Measurements from ENCODE around the gene WDR91. TPM values are rescaled to one million over a fixed set of nuclear protein-coding genes. Genes with fewer than 3 reads are reported as not detected.

WDR91 gene
- polyA plus RNA-seq, 1 experiment = 6.3 TPM

DNA sequence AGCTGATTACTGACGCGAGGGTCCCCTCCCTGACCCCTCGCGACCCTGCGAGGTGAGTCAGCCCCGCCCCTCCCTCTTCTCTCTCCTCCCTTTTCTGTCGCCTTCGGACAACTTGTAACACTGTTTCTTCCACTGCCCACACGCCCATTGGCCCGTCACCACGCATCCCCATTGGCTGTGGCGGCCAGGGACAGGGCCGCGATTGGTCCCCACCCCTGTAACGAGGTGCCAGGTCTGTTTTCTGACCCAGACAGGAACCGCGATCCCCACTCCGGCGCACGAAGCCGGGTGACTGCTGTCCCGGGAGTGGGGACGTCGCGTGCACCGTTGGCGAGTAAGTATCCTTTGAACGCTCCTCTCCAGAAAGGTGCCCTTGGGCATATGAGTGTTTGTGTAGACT lies 22.2 kb upstream of the WDR91 start, which contains the start of gene STRA8:
Gene STRA8 (plus strand): TSS at position 269 of the 400 bp plus-strand sequence. CDS start 6,687 bp downstream, outside the sequence.
- H3K9me3 ChIP-seq (ENCODE audit: control insufficient read depth, insufficient read depth, low read length) = peaks cover 9% of the 10 kb centered on the region; the same call in 1 of the 2 replicates
- H3K4me3 ChIP-seq (ENCODE audit: low read depth, low read length) = no peak within 1 kb of the TSS
- no peaks in the 10 kb centered on the region for H3K27me3 ChIP-seq (ENCODE audit: control insufficient read depth, insufficient read depth, low read length)
- CTCF ChIA-PET = interaction anchor here (1.8 kb wide), 1 partner anchor 41 kb away, joined by 5 read pairs; no protein-coding TSS in a partner anchor
- no peak within 1 kb of the TSS for H3K27ac ChIP-seq (ENCODE audit: low read depth, low read length)
- DNase-seq (ENCODE audit: low read depth, low spot score) = no peak
- POLR2A ChIA-PET = no interaction called here
- TF ChIP-seq, protein P1, sequence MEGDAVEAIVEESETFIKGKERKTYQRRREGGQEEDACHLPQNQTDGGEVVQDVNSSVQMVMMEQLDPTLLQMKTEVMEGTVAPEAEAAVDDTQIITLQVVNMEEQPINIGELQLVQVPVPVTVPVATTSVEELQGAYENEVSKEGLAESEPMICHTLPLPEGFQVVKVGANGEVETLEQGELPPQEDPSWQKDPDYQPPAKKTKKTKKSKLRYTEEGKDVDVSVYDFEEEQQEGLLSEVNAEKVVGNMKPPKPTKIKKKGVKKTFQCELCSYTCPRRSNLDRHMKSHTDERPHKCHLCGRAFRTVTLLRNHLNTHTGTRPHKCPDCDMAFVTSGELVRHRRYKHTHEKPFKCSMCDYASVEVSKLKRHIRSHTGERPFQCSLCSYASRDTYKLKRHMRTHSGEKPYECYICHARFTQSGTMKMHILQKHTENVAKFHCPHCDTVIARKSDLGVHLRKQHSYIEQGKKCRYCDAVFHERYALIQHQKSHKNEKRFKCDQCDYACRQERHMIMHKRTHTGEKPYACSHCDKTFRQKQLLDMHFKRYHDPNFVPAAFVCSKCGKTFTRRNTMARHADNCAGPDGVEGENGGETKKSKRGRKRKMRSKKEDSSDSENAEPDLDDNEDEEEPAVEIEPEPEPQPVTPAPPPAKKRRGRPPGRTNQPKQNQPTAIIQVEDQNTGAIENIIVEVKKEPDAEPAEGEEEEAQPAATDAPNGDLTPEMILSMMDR (IDR thresholded peaks at IDR 0.05; ENCODE audit: low read depth, low read length) = no peak

DNA sequence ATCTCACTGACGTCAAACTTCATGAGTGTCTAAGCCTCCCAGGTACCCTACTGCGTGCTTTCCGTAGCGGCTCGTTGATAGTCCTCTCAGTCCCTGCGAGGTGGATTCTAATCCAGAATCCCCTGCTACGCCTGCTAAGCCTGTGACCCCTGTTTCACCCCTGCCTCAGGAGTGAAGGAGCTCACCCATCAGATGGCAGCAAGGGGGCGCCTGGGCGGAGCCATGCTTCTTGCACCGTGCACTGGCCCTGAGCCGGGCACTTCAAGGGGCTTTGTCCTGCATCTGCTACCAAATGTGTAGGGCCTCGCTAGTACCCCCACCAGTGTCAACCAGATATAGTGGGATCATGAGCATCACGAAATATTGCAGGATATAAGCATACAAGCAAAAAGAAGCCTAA lies 21.4 kb upstream of the WDR91 start:
- Histone ChIP-seq H3K27me3 (ENCODE audit: control insufficient read depth, insufficient read depth, low read length) (no peaks in the 10 kb centered on the region), H3K9me3 (ENCODE audit: control insufficient read depth, insufficient read depth, low read length) (peaks cover 5% of the 10 kb centered on the region; the same call in 1 of the 2 replicates), H3K4me3 (ENCODE audit: low read depth, low read length) (no peak overlapping the region), H3K27ac (ENCODE audit: low read depth, low read length) (no peak overlapping the region)
- ChIA-PET POLR2A (no interaction called here), CTCF (interaction anchor here (0.5 to 1.3 kb wide), 2 partner anchors 42 to 403 kb away, joined by 4 to 6 read pairs; no protein-coding TSS in a partner anchor)
- DNase-seq (ENCODE audit: low read depth, low spot score) = no peak
- TF ChIP-seq, protein P1 (IDR thresholded peaks at IDR 0.05; ENCODE audit: low read depth, low read length) = 0 out of 2 replicates have a peak, but pooled peaks have one; percentile 6

DNA sequence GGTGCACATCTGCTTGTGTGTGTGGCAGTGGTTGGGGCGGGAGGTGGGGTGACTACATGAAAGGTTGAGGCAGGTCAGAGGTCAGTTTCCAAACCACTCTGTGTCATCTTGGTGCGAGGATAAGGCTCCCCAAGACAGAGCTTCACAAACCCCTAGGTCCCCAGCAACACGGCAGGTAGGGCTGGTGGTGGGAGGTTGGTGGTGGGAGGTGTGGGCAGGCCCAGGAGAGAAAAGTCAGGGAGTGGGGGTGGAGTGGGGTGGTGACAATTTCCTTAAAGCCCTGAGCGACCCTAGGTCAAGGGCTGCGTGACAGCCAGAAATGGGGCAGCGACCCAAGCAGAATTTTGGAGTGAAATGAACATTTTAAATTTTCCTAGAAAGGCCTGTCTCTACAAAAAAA lies 20.8 kb upstream of the WDR91 start:
- TF ChIP-seq, protein P1 (IDR thresholded peaks at IDR 0.05; ENCODE audit: low read depth, low read length) = no peak
- H3K9me3 ChIP-seq (ENCODE audit: control insufficient read depth, insufficient read depth, low read length) = peaks cover 5% of the 10 kb centered on the region; the same call in 1 of the 2 replicates
- ChIA-PET POLR2A (no interaction called here), CTCF (interaction anchor here (0.7 to 1.3 kb wide), 2 partner anchors 15 to 42 kb away, joined by 4 read pairs; no protein-coding TSS in a partner anchor)
- no peak overlapping the region for H3K27ac ChIP-seq (ENCODE audit: low read depth, low read length)
- H3K4me3 ChIP-seq (ENCODE audit: low read depth, low read length) = no peak overlapping the region
- H3K27me3 ChIP-seq (ENCODE audit: control insufficient read depth, insufficient read depth, low read length) = no peaks in the 10 kb centered on the region
- DNase-seq (ENCODE audit: low read depth, low spot score) = no peak

DNA sequence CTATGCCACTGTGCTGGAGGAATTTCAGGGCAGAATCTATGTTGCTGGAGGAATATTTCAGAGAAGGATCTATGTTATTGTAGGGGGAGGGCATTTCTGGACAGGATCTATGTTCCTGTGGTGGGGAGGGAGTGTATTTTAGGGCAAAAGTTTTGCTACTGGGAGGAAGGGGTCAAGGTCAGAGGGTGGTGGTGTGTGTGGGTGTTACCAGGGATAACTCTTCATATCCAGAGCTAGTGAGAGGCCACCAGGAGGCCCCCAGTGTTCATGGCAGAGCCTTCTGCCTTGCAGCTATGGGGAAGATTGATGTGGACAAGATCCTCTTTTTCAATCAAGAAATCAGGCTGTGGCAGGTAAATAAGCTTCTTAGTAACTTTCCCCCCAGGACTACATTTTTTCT lies 20.4 kb upstream of the WDR91 start:
- DNase-seq (ENCODE audit: low read depth, low spot score) = no peak
- H3K9me3 ChIP-seq (ENCODE audit: control insufficient read depth, insufficient read depth, low read length) = peaks cover 5% of the 10 kb centered on the region; the same call in 1 of the 2 replicates
- POLR2A ChIA-PET = no interaction called here
- H3K27ac ChIP-seq (ENCODE audit: low read depth, low read length) = no peak overlapping the region
- H3K4me3 ChIP-seq (ENCODE audit: low read depth, low read length) = no peak overlapping the region
- TF ChIP-seq, protein P1 (IDR thresholded peaks at IDR 0.05; ENCODE audit: low read depth, low read length) = no peak
- CTCF ChIA-PET = interaction anchor here (0.7 to 1.3 kb wide), 2 partner anchors 14 to 43 kb away, joined by 4 read pairs; no protein-coding TSS in a partner anchor
- no peaks in the 10 kb centered on the region for H3K27me3 ChIP-seq (ENCODE audit: control insufficient read depth, insufficient read depth, low read length)

DNA sequence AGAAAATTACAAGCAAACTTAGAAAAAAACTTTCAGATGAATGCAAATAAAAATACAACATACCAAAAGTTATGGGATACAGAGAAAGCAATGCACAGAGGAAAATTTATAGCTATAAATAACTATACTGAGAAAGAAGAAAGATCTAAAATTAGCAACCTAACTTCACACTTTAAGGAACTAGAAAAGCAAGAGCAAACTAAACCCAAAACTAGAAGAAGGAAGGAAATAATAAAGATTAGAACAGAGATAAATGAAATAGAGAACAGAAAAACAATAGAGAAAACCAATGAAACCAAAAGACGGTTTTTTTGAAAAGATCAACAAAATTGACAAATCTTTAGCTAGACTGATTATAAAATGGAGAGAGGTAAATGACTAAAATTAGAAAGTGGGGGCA lies 12.7 kb upstream of the WDR91 start:
- no peak for DNase-seq (ENCODE audit: low read depth, low spot score)
- Histone ChIP-seq H3K27ac (ENCODE audit: low read depth, low read length) (no peak overlapping the region), H3K9me3 (ENCODE audit: control insufficient read depth, insufficient read depth, low read length) (no peaks in the 10 kb centered on the region), H3K4me3 (ENCODE audit: low read depth, low read length) (no peak overlapping the region), H3K27me3 (ENCODE audit: control insufficient read depth, insufficient read depth, low read length) (peaks cover 9% of the 10 kb centered on the region)
- ChIA-PET POLR2A (no interaction called here), CTCF (interaction anchor here (1.2 kb wide), 1 partner anchor 50 kb away, joined by 4 read pairs; no protein-coding TSS in a partner anchor)
- TF ChIP-seq, protein P1 (IDR thresholded peaks at IDR 0.05; ENCODE audit: low read depth, low read length) = no peak
